Endothelial cell of umbilical vein (primary cell): ENCODE measurements around the gene NPM3. TPM values are rescaled to one million over a fixed set of nuclear protein-coding genes. Genes with fewer than 3 reads are reported as not detected.

Experiments used
- BruUV-seq: library from RNA; stranded (reverse); fragments of 400-500 nt; replicated peaks from 2 replicates; lab custom pipeline; 2021; lab: Mats Ljungman, UMichigan
- CTCF ChIA-PET: fragments of 300-600, 350-600 bp; sonication (Branson Sonifier 250); formaldehyde crosslinking; loops from one replicate; lab custom pipeline; 2021; ENCODE audit warnings: antibody characterized with exemption, inconsistent platforms; lab: Charles Lee
- POLR2A ChIA-PET: fragments of 300-600, 350-600 bp; sonication (Branson Sonifier 250); formaldehyde crosslinking; loops from one replicate; lab custom pipeline; 2021; ENCODE audit warnings: antibody characterized with exemption, inconsistent platforms; lab: Charles Lee
- DNase-seq: peaks from one replicate; pipeline ENCODE4 v3.0.0-alpha.2; 2011; ENCODE audit warnings: low read depth, low spot score
- FAIRE-seq: peaks from 2 replicates; lab custom pipeline; 2011; peaks lifted over from hg19 to GRCh38; lab: Jason Lieb, UNC
- H2AFZ ChIP-seq: 2 replicates; pipeline ENCODE4 v1.6.0; 2012; ENCODE audit warnings: low read depth, low read length, control low read depth, inconsistent platforms
- H3K27ac ChIP-seq: 2 replicates; pipeline ENCODE4 v1.5.1; 2011; ENCODE audit warnings: low read depth, mild to moderate bottlenecking, control low read depth, low read length, moderate library complexity; ENCODE audit not compliant: insufficient read depth
- H3K27me3 ChIP-seq, 2 experiments: 2 replicates each; pipeline versions ENCODE4 v1.6.0 to v1.6.1; 2011; ENCODE audit warnings: low read length in 2 of 2, mixed read lengths in 1 of 2; ENCODE audit not compliant: control insufficient read depth in 2 of 2, insufficient read depth in 2 of 2
- H3K36me3 ChIP-seq, 2 experiments: 2 replicates in 1 of 2; 3 replicates in 1 of 2; pipeline ENCODE4 v1.5.1; 2011; ENCODE audit warnings: low read length in 2 of 2, mild to moderate bottlenecking in 1 of 2, moderate library complexity in 1 of 2; ENCODE audit not compliant: control insufficient read depth in 2 of 2, insufficient read depth in 2 of 2; ENCODE audit errors: extremely low read depth in 1 of 2
- H3K4me1 ChIP-seq: 3 replicates; pipeline ENCODE4 v1.5.1; 2011; ENCODE audit warnings: mild to moderate bottlenecking, low read length; ENCODE audit not compliant: control insufficient read depth, insufficient read depth; ENCODE audit errors: extremely low read depth
- H3K4me2 ChIP-seq: 2 replicates; pipeline ENCODE4 v1.6.1; 2011; ENCODE audit warnings: low read length, control low read depth, mixed read lengths; ENCODE audit not compliant: insufficient read depth
- H3K4me3 ChIP-seq, 3 experiments: fragments of 200-600 bp in 1 of 3; sonication (generic), shearing (Covaris generic) in 1 of 3; replicated peaks in 1 of 3; 2 replicates each; pipeline ENCODE4 v1.5.1; 2011 to 2016; ENCODE audit warnings: control low read depth in 3 of 3, low read length in 3 of 3, mild to moderate bottlenecking in 2 of 3, inconsistent platforms in 1 of 3, low read depth in 1 of 3, moderate library complexity in 1 of 3; ENCODE audit not compliant: insufficient read depth in 1 of 3
- H3K79me2 ChIP-seq: 2 replicates; pipeline ENCODE4 v1.6.0; 2012; ENCODE audit warnings: low read length, inconsistent platforms; ENCODE audit not compliant: control insufficient read depth, insufficient read depth
- H3K9ac ChIP-seq: replicated peaks from 2 replicates; pipeline ENCODE3; 2011; ENCODE audit warnings: low read length, control low read depth; ENCODE audit not compliant: insufficient read depth; ENCODE audit errors: extremely low read depth
- H3K9me1 ChIP-seq: replicated peaks from 3 replicates; pipeline ENCODE4 v1.6.0; 2011; ENCODE audit warnings: mild to moderate bottlenecking, low read length; ENCODE audit not compliant: control insufficient read depth, insufficient read depth; ENCODE audit errors: extremely low read depth
- H3K9me3 ChIP-seq: replicated peaks from 2 replicates; pipeline ENCODE4 v1.5.1; 2012; ENCODE audit warnings: low read length, inconsistent platforms; ENCODE audit not compliant: control insufficient read depth, insufficient read depth
- H4K20me1 ChIP-seq: replicated peaks from 2 replicates; pipeline ENCODE3; 2011; ENCODE audit warnings: mild to moderate bottlenecking, low read length; ENCODE audit not compliant: control insufficient read depth, insufficient read depth; ENCODE audit errors: extremely low read depth
- CTCF ChIP-seq, 2 donors: IDR thresholded peaks; 1 replicate in 1 of 2; 2 replicates in 1 of 2; pipeline ENCODE4 v1.5.1; 2011; ENCODE audit warnings: low read length in 2 of 2, mild to moderate bottlenecking in 2 of 2, moderate library complexity in 2 of 2, control low read depth in 1 of 2, inconsistent platforms in 1 of 2, low read depth in 1 of 2; ENCODE audit not compliant: insufficient read depth in 1 of 2; ENCODE audit errors: extremely low read depth in 1 of 2
- EZH2 ChIP-seq: IDR thresholded peaks from 2 replicates; pipeline ENCODE4 v1.6.1; 2012; ENCODE audit warnings: borderline replicate concordance, low read depth, mild to moderate bottlenecking, moderate library complexity, low read length, inconsistent platforms; ENCODE audit not compliant: severe bottlenecking
- FOS ChIP-seq: IDR thresholded peaks from 2 replicates; pipeline ENCODE4 v1.6.1; 2011; ENCODE audit warnings: mild to moderate bottlenecking, low read length, moderate library complexity, borderline replicate concordance; ENCODE audit not compliant: insufficient read depth
- GATA2 ChIP-seq: IDR thresholded peaks from 2 replicates; pipeline ENCODE4 v1.7.0; 2011; ENCODE audit warnings: low read depth, mild to moderate bottlenecking, moderate library complexity, mixed read lengths, low read length; ENCODE audit not compliant: insufficient read length, insufficient read depth
- JUN ChIP-seq: IDR thresholded peaks from 2 replicates; pipeline ENCODE4 v1.6.1; 2011; ENCODE audit warnings: borderline replicate concordance, low read depth; ENCODE audit not compliant: insufficient read length, insufficient read depth
- MAX ChIP-seq: IDR thresholded peaks from 2 replicates; pipeline ENCODE4 v1.6.1; 2011; ENCODE audit not compliant: insufficient read depth, insufficient read length
- MYC ChIP-seq: IDR thresholded peaks from one replicate; pipeline ENCODE4 v1.6.1; 2011; ENCODE audit warnings: mild to moderate bottlenecking, low read depth, low read length
- POLR2A ChIP-seq: IDR thresholded peaks from 2 replicates; pipeline ENCODE4 v1.6.1; 2012; ENCODE audit warnings: low read depth, mild to moderate bottlenecking, control low read depth, low read length
- POLR2AphosphoS5 ChIP-seq: IDR thresholded peaks from 2 replicates; pipeline ENCODE4 v1.6.1; 2012; ENCODE audit warnings: low read depth, mild to moderate bottlenecking, control low read depth, low read length, moderate library complexity; ENCODE audit not compliant: insufficient read depth
- dilution Hi-C: fragments of 300-500 bp; cut with MboI; formaldehyde crosslinking; loops from one replicate; pipeline ENCODE4 v1.15.0; 2019; ENCODE audit warnings: low sequenced_read_pairs; ENCODE audit not compliant: extremely low pct_ligation_motif_present
- intact Hi-C: fragments of 100-400 bp; cut with micrococcal nuclease; formaldehyde crosslinking; loops from one replicate; pipeline ENCODE4 v1.10.0; 2022
- polyA plus RNA-seq, 4 experiments: library from polyadenylated mRNA; depleted of rRNA in 3 of 4; stranded (reverse) in 3 of 4; unstranded in 1 of 4; fragments of >200 nt; gene quantifications; 2 replicates each; pipeline versions ENCODE4 v1.2.1 to v1.2.3, GENCODE V29; 2011 to 2012; ENCODE audit warnings: missing spikeins in 1 of 4
- total RNA-seq: library from RNA; stranded (reverse); gene quantifications from 2 replicates; pipeline ENCODE4 v1.2.3, GENCODE V29; 2021

NPM3 gene
- total and polyA plus RNA-seq, 2 donors (not counting 3 experiments of a cell fraction or from before 2014, with no cell fraction given) = 55.4 to 71.3 TPM

- FAIRE-seq (no peak), DNase-seq (no peak)
- Histone ChIP-seq H3K9me3 (no peaks in the 10 kb centered on the region), H4K20me1 (no peaks in the 10 kb centered on the region), H3K4me2 (no peak overlapping the region), H3K4me3 (no peak overlapping the region), H2AFZ (no peak overlapping the region), H3K27me3 (peaks cover 73 to 74% of the 10 kb centered on the region in 2 experiments), H3K27ac (no peak overlapping the region), H3K36me3 (no peaks in the 10 kb centered on the region), H3K9ac (no peak overlapping the region), H3K4me1 (no peaks in the 10 kb centered on the region), H3K9me1 (no peaks in the 10 kb centered on the region), H3K79me2 (no peaks in the 10 kb centered on the region)
- ChIA-PET POLR2A (no interaction called here), CTCF (interaction anchor here (0.8 to 3.5 kb wide), 12 partner anchors 9 to 630 kb away, joined by 3 to 19 read pairs (median 5); partner anchors contain the start of gene NPM3)
- no TSS peak for BruUV-seq
- no peak for TF ChIP-seq POLR2AphosphoS5
- no peak for TF ChIP-seq GATA2
- TF ChIP-seq EZH2 = no peak
- no peak for TF ChIP-seq POLR2A
- no peak for TF ChIP-seq CTCF (IDR thresholded peaks at IDR 0.05; ENCODE audit: extremely low read depth in 1 of 2, insufficient read depth in 1 of 2, low read depth in 1 of 2, low read length in 2 of 2)
- no peak for TF ChIP-seq JUN
- TF ChIP-seq MAX = no peak
- no peak for TF ChIP-seq MYC
- no peak for TF ChIP-seq FOS
- dilution Hi-C loops (no loop called here), intact Hi-C loops (no loop called here)
Measured at GRCh38 chr10:101772017-101772894, 11.0 kb downstream of the NPM3 start.
